ENCODE measurements around the gene NCF4. TPM values are rescaled to one million over a fixed set of nuclear protein-coding genes. Genes with fewer than 3 reads are reported as not detected.

Gene NCF4
- total RNA-seq, 2 donors from 2014 or later: 4.4 to 8.5 TPM

DNA sequence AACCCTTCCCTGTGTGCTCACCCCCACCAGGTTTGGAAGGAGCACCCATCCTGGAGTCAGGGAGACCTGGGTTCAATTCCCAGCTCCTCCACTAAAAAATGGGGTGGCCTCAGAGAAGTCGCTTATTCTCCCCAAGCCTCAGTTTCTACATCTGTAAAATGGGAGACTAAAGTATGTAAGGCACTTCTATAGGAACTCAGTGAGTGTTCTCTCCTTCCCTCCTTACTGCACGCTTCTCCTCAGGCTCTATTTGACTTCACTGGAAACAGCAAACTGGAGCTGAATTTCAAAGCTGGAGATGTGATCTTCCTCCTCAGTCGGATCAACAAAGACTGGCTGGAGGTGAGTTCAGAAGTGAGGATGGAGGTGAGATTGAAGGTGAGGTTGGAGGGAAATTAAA is 11.3 kb downstream of the NCF4 start:
- H3K4me1 ChIP-seq: no peaks in the 10 kb centered on the region
- no peak overlapping the region for H3K9ac ChIP-seq (ENCODE audit: low read depth in 2 of 2, low read length in 2 of 2)
- H3K9me3 ChIP-seq: no peaks in the 10 kb centered on the region
- no peaks in the 10 kb centered on the region for H3K27me3 ChIP-seq
- no peaks in the 10 kb centered on the region for H3K36me3 ChIP-seq
- intact Hi-C loops (cut with DNase I): no loop called here
- no peak overlapping the region for H3K27ac ChIP-seq
- no peak for DNase-seq
- no peak overlapping the region for H3K4me3 ChIP-seq
- TF ChIP-seq, protein P1, sequence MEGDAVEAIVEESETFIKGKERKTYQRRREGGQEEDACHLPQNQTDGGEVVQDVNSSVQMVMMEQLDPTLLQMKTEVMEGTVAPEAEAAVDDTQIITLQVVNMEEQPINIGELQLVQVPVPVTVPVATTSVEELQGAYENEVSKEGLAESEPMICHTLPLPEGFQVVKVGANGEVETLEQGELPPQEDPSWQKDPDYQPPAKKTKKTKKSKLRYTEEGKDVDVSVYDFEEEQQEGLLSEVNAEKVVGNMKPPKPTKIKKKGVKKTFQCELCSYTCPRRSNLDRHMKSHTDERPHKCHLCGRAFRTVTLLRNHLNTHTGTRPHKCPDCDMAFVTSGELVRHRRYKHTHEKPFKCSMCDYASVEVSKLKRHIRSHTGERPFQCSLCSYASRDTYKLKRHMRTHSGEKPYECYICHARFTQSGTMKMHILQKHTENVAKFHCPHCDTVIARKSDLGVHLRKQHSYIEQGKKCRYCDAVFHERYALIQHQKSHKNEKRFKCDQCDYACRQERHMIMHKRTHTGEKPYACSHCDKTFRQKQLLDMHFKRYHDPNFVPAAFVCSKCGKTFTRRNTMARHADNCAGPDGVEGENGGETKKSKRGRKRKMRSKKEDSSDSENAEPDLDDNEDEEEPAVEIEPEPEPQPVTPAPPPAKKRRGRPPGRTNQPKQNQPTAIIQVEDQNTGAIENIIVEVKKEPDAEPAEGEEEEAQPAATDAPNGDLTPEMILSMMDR (IDR thresholded peaks at IDR 0.05): no peak

DNA sequence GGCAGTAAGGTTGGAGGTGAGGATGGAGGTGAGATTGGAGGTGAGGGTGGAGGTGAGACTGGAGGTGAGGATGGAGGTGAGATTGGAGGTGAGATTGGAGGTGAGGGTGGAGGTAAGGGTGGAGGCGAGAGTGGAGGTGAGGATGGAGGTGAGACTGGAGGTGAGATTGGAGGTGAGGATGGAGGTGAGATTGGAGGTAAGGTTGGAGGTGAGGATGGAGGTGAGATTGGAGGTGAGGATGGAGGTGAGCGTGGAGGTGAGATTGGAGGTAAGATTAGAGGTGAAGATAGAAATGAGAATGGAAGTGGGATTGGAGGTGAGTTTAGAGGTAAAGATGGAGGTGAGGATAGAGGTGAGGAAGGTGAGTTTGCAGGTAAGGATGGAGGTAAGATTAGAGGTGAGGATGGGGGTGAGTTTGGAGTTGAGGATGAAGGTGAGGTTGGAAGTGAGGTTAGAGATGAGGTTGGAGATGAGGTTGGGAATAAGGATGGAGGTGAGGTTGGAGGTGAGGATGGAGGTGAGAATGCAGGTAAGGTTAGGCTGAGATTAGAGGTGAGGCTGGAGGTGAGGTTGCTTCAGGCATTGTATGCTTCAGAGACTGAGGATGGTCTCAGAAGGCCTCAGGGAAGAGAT is 12.2 kb downstream of the NCF4 start:
- H3K36me3 ChIP-seq: no peaks in the 10 kb centered on the region
- no peaks in the 10 kb centered on the region for H3K9me3 ChIP-seq
- peak overlapping the region in 1 of 2 donors; percentile 16 for H3K9ac ChIP-seq (ENCODE audit: low read depth in 2 of 2, low read length in 2 of 2)
- TF ChIP-seq, protein P1 (IDR thresholded peaks at IDR 0.05): no peak
- intact Hi-C loops (cut with DNase I): no loop called here
- H3K27me3 ChIP-seq: no peaks in the 10 kb centered on the region
- H3K4me1 ChIP-seq: no peaks in the 10 kb centered on the region
- H3K4me3 ChIP-seq: no peak overlapping the region
- DNase-seq: no peak
- H3K27ac ChIP-seq: peak overlapping the region; percentile 25

DNA sequence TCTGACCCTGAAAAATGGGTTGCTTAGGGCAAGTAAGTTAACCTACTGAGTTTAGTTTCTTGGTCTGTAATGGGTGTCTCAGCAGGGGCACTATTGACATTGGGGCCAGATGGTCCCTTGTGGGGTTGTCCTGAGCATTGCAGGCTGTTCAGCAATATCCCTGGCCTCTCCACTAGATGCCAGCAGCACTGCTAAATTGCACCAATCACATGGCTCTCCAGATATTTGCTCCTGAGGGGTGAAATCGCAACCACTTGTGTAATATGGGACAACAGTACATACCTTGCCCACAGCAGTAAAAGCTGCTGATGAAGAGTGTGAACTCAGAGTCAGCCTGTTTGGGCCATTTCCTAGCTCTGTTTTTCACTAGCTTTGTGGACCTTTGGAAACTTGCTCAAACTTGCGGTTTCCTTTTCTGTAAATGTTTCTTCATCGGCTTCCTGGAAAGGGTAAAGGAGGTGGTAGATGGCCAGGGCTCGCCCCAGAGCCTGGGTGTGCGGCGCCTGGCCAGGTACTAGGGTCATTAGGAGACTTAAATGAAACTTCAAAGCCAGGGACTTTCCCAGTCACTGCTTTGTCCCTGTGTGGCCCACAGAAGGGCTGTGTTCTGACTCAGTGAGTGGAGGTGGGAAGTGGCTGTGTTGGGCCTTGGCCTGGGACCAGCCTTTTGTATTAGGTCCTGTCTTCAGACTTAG is 13.0 kb downstream of the NCF4 start:
- peak overlapping the region; percentile 25 for H3K27ac ChIP-seq
- no peaks in the 10 kb centered on the region for H3K27me3 ChIP-seq
- intact Hi-C loops (cut with DNase I): no loop called here
- no peaks in the 10 kb centered on the region for H3K9me3 ChIP-seq
- no peaks in the 10 kb centered on the region for H3K4me1 ChIP-seq
- no peak for DNase-seq
- H3K4me3 ChIP-seq: no peak overlapping the region
- no peaks in the 10 kb centered on the region for H3K36me3 ChIP-seq
- TF ChIP-seq, protein P1 (IDR thresholded peaks at IDR 0.05): peak; percentile 11
- H3K9ac ChIP-seq (ENCODE audit: low read depth in 2 of 2, low read length in 2 of 2): peak overlapping the region in 1 of 2 donors; percentile 43

DNA sequence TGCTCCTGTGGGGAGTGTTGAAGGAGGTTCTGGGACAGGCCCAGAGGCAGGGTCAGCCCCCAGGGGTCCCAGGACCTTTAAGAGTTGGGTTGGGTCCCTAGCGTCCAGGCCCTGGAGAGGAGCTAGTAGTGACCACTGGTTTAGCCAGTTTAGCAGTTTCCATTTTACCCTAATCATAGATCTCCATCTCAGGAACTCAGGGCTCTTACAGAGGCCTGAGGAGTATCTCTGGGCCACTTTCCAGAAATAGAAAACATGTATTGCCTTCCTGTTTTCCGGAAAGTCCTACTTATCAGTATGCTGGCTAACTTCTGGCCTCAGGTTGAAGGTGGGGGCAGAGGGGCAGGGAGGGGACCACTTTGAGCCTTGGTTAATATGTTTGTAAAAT is 13.5 kb downstream of the NCF4 start:
- no peaks in the 10 kb centered on the region for H3K36me3 ChIP-seq
- peak overlapping the region; percentile 25 for H3K27ac ChIP-seq
- H3K9ac ChIP-seq (ENCODE audit: low read depth in 2 of 2, low read length in 2 of 2): peak overlapping the region in 1 of 2 donors; percentile 43
- intact Hi-C loops (cut with DNase I): no loop called here
- no peak for DNase-seq
- H3K4me1 ChIP-seq: no peaks in the 10 kb centered on the region
- no peaks in the 10 kb centered on the region for H3K27me3 ChIP-seq
- H3K9me3 ChIP-seq: no peaks in the 10 kb centered on the region
- H3K4me3 ChIP-seq: no peak overlapping the region
- TF ChIP-seq, protein P1 (IDR thresholded peaks at IDR 0.05): no peak

DNA sequence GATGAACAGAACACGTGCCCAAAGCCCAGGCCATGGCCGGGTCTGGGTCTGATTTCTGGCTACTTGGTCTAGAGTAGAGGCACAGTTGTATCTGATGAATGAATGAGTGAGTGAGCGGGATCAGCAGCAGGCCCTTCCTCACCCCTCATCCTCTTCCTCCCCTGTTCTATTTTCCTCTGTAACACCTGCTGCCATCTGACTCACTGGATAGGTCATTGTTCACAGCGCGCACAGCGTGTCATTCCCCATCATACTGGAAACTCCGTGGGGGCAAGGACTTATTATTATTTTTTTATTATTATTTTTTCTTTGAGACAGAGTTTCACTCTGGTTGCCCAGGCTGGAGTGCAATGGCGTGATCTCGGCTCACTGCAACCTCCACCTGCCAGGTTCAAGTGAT is 13.9 kb downstream of the NCF4 start:
- H3K4me3 ChIP-seq: no peak overlapping the region
- TF ChIP-seq, protein P1 (IDR thresholded peaks at IDR 0.05): no peak
- no peaks in the 10 kb centered on the region for H3K4me1 ChIP-seq
- no peak overlapping the region for H3K9ac ChIP-seq (ENCODE audit: low read depth in 2 of 2, low read length in 2 of 2)
- intact Hi-C loops (cut with DNase I): no loop called here
- no peak for DNase-seq
- H3K9me3 ChIP-seq: no peaks in the 10 kb centered on the region
- H3K27me3 ChIP-seq: no peaks in the 10 kb centered on the region
- no peaks in the 10 kb centered on the region for H3K36me3 ChIP-seq
- no peak overlapping the region for H3K27ac ChIP-seq

All from colonic mucosa (tissue), 4 donors.